Pancreas (tissue), 10 donors: ENCODE data around the gene PPIC. TPM values are rescaled to one million over a fixed set of nuclear protein-coding genes. Genes with fewer than 3 reads are reported as not detected.
A peak's percentile ranks its signal among the peaks of the same experiment; 100 is the strongest.

Experiments used
- ATAC-seq, 4 donors: fragments of 200-7000 bp; cut with Tn5 transposase; one replicate each; pipeline versions ENCODE4 v1.8.0 to v1.9.1; 2020; ENCODE audit warnings: mild to moderate bottlenecking in 4 of 4, moderate library complexity in 4 of 4
- DNase-seq, 6 donors: peaks; one replicate each; pipeline ENCODE4 v3.0.0-alpha.2; 2020
- FAIRE-seq: peaks from 2 replicates; lab custom pipeline; 2012; peaks lifted over from hg19 to GRCh38; lab: Jason Lieb, UNC
- H3K27ac ChIP-seq, 4 donors: fragments of 200-600 bp; sonication (generic); 1 replicate in 3 of 4; 2 replicates in 1 of 4; pipeline versions ENCODE4 v1.5.0 to v1.8.0; 2020
- H3K27me3 ChIP-seq, 4 donors: fragments of 200-600 bp; one replicate each; pipeline ENCODE4 v1.8.0; 2021
- H3K36me3 ChIP-seq, 3 donors: fragments of 200-600 bp; sonication (generic) in 1 of 3; one replicate each; pipeline versions ENCODE4 v1.5.0 to v1.8.0; 2020 to 2021
- H3K4me1 ChIP-seq, 3 donors: fragments of 200-600 bp; one replicate each; pipeline ENCODE4 v1.8.0; 2021
- H3K4me3 ChIP-seq, 4 donors: fragments of 200-600 bp; sonication (generic) in 2 of 4; one replicate each; pipeline versions ENCODE4 v1.5.0 to v1.8.0; 2020 to 2021
- H3K9me3 ChIP-seq, 4 donors: fragments of 200-600 bp; one replicate each; pipeline ENCODE4 v1.8.0; 2021
- CTCF ChIP-seq, 4 donors: fragments of 200-600 bp; sonication (generic) in 3 of 4; IDR thresholded peaks; one replicate each; pipeline versions ENCODE4 v1.5.0 to v1.8.0; 2021; ENCODE audit warnings: antibody characterized with exemption in 4 of 4
- WGBS, 2 donors: extraction: QIAGEN DNeasy Blood & Tissue Kit; methylation state at CpG; one replicate each; pipeline ENCODE4 v1.1.7; 2013; 5-methylcytosine and 5-hydroxymethylcytosine counted together
- intact Hi-C, 3 donors: fragments of 100-400 bp; cut with DNase I; formaldehyde crosslinking; loops; one replicate each; pipeline versions ENCODE4 v1.11.1 to v1.14.2; 2022
- polyA plus RNA-seq, 2 donors: library from polyadenylated mRNA; stranded (reverse); fragments of 200-250 nt; gene quantifications; one replicate each; pipeline ENCODE4 v1.2.3, GENCODE V29; 2013
- total RNA-seq, 6 donors: library from RNA; stranded (reverse); fragmentation: NEBNext Ultra II Directional in 4 of 6; extraction: Animal tissue kit (Norgen Biotek cat#: 25700) in 4 of 6; gene quantifications; one replicate each; pipeline versions ENCODE4 v1.2.1 to v1.2.4, GENCODE V29; 2021 to 2023
- donor health status: healthy with polysubstance abuse.
- donor health status: DM: no; HTN: no; CAD: no; lungs with moderate emphysema.
- donor health status: DM: no; HTN: no; CAD: no.
- donor health status: control.
- donor health status: control.
- donor health status: Bipolar disorder and iron deficiency.
- donor health status: DM: yes; HTN: yes; CAD: no.
- donor health status: DM: no; HTN: no; CAD: no.
- donor health status: DM: no; HTN: no; CAD: no.
- donor health status: DM: yes; HTN: yes; CAD: no.

PPIC gene
- total and polyA plus RNA-seq, 8 donors, result 11.9 to 26.4 (median 13.3) TPM

GRCh38 chr5:123028222-123028621, 8.3 kb downstream of the PPIC start:
- ATAC-seq (no peak), DNase-seq (no peak), FAIRE-seq (no peak)
- H3K27me3 ChIP-seq, result no peaks in the 10 kb centered on the region
- intact Hi-C loops, result no loop called here
- H3K4me3 ChIP-seq, result no peak overlapping the region
- no peak overlapping the region for H3K27ac ChIP-seq
- 83 to 88% methylated on average over 9 of the region's 9 CpGs for WGBS, 2 donors
- H3K9me3 ChIP-seq, result no peaks in the 10 kb centered on the region
- H3K36me3 ChIP-seq, result peaks cover 0 to 37% (median 0%) of the 10 kb centered on the region in 3 donors
- H3K4me1 ChIP-seq, result no peaks in the 10 kb centered on the region
- TF ChIP-seq CTCF (IDR thresholded peaks at IDR 0.05), result no peak

- Histone ChIP-seq H3K4me3 (no peak overlapping the region), H3K4me1 (peaks cover 0 to 2% (median 0%) of the 10 kb centered on the region in 3 donors), H3K36me3 (no peaks in the 10 kb centered on the region), H3K27me3 (no peaks in the 10 kb centered on the region), H3K9me3 (no peaks in the 10 kb centered on the region), H3K27ac (no peak overlapping the region)
- 30 to 39% methylated on average over 1 of the region's 1 CpG for WGBS, 2 donors
- intact Hi-C loops, result no loop called here
- TF ChIP-seq CTCF (IDR thresholded peaks at IDR 0.05), result no peak
- FAIRE-seq (no peak), ATAC-seq (peak; percentile 24 to 85 (median 60)), DNase-seq (no peak)
These were observed 21.8 kb downstream of the PPIC start for GRCh38 chr5:123014689-123015088.

- Histone ChIP-seq H3K27ac (no peak overlapping the region), H3K36me3 (no peaks in the 10 kb centered on the region), H3K27me3 (no peaks in the 10 kb centered on the region), H3K4me1 (peaks cover 0 to 2% (median 0%) of the 10 kb centered on the region in 3 donors), H3K4me3 (no peak overlapping the region), H3K9me3 (no peaks in the 10 kb centered on the region)
- no peak for FAIRE-seq
- intact Hi-C loops, result no loop called here
- no peak for TF ChIP-seq CTCF (IDR thresholded peaks at IDR 0.05)
- WGBS, 2 donors, result 95 to 97% methylated on average over 1 of the region's 1 CpG
- DNase-seq, result no peak
- ATAC-seq, result no peak
These were observed 24.2 kb downstream of the PPIC start for GRCh38 chr5:123012321-123012720.

- no peak for FAIRE-seq
- intact Hi-C loops, result no loop called here
- Histone ChIP-seq H3K4me3 (no peak overlapping the region), H3K27me3 (no peaks in the 10 kb centered on the region), H3K27ac (no peak overlapping the region), H3K36me3 (no peaks in the 10 kb centered on the region), H3K4me1 (no peaks in the 10 kb centered on the region), H3K9me3 (no peaks in the 10 kb centered on the region)
- no peak for ATAC-seq
- WGBS, 2 donors, result 91 to 98% methylated on average over 6 of the region's 6 CpGs
- no peak for DNase-seq
- TF ChIP-seq CTCF (IDR thresholded peaks at IDR 0.05), result no peak
These were observed 28.8 kb downstream of the PPIC start for GRCh38 chr5:123007754-123008153.

GRCh38 chr5:123007182-123007581, 29.3 kb downstream of the PPIC start:
- Histone ChIP-seq H3K36me3 (no peaks in the 10 kb centered on the region), H3K9me3 (no peaks in the 10 kb centered on the region), H3K4me3 (no peak overlapping the region), H3K4me1 (no peaks in the 10 kb centered on the region), H3K27me3 (no peaks in the 10 kb centered on the region), H3K27ac (no peak overlapping the region)
- no peak for TF ChIP-seq CTCF (IDR thresholded peaks at IDR 0.05)
- ATAC-seq, result no peak
- FAIRE-seq, result no peak
- no peak for DNase-seq
- intact Hi-C loops, result no loop called here
- 80 to 82% methylated on average over 6 of the region's 6 CpGs for WGBS, 2 donors
